CD4-positive, alpha-beta T cell (primary cell): Measurements from ENCODE around the gene UBE3C. TPM values are rescaled to one million over a fixed set of nuclear protein-coding genes. Genes with fewer than 3 reads are reported as not detected.

Experiments
- ATAC-seq: fragments of 200-7000 bp; cut with Tn5 transposase; one replicate; pipeline ENCODE4 v1.10.0; 2022; ENCODE audit warnings: mild to moderate bottlenecking; ENCODE audit not compliant: poor library complexity
- CTCF ChIA-PET: fragments of 350-600 bp; sonication (Branson Sonifier 250); formaldehyde crosslinking; loops from one replicate; lab custom pipeline; 2021; ENCODE audit warnings: antibody characterized with exemption, inconsistent platforms; lab: Charles Lee
- POLR2A ChIA-PET: fragments of 350-600 bp; sonication (Branson Sonifier 250); formaldehyde crosslinking; loops from one replicate; lab custom pipeline; 2021; ENCODE audit warnings: antibody characterized with exemption, inconsistent platforms; lab: Charles Lee
- DNase-seq, 14 experiments: peaks; one replicate each; pipeline ENCODE4 v3.0.0-alpha.2; 2013 to 2020; ENCODE audit warnings: mixed read lengths in 2 of 14
- H3K27ac ChIP-seq, 2 donors: one replicate each; pipeline versions ENCODE4 v1.5.1 to v1.7.0; 2013; ENCODE audit warnings: low read length in 2 of 2, low read depth in 1 of 2, mild to moderate bottlenecking in 1 of 2
- H3K27me3 ChIP-seq, 2 experiments: 1 replicate in 1 of 2; 2 replicates in 1 of 2; pipeline versions ENCODE4 v1.6.1 to v1.7.0; 2013; ENCODE audit warnings: low read length in 2 of 2, control low read depth in 1 of 2, mild to moderate bottlenecking in 1 of 2, moderate library complexity in 1 of 2; ENCODE audit not compliant: insufficient read depth in 2 of 2, control insufficient read depth in 1 of 2
- H3K36me3 ChIP-seq: one replicate; pipeline ENCODE4 v1.6.1; 2013; ENCODE audit warnings: low read length, control low read depth; ENCODE audit not compliant: insufficient read depth
- H3K4me1 ChIP-seq: one replicate; pipeline ENCODE4 v1.6.1; 2013; ENCODE audit warnings: low read length, control low read depth; ENCODE audit not compliant: insufficient read depth
- H3K4me3 ChIP-seq: one replicate; pipeline ENCODE4 v1.5.1; 2013; ENCODE audit warnings: mild to moderate bottlenecking, low read length, moderate library complexity
- H3K9me3 ChIP-seq, 2 experiments: 1 replicate in 1 of 2; 2 replicates in 1 of 2; pipeline versions ENCODE4 v1.6.1 to v1.7.0; 2013; ENCODE audit warnings: low read length in 2 of 2, mild to moderate bottlenecking in 2 of 2, control low read depth in 1 of 2, moderate library complexity in 1 of 2; ENCODE audit not compliant: control insufficient read depth in 1 of 2, insufficient read depth in 1 of 2
- H3K27ac Mint-ChIP-seq: one replicate; pipeline ENCODE4 v1.8.0; 2020; ENCODE audit warnings: mixed read lengths
- H3K27me3 Mint-ChIP-seq: one replicate; pipeline ENCODE4 v1.8.0; 2021; ENCODE audit warnings: mixed read lengths
- H3K36me3 Mint-ChIP-seq: one replicate; pipeline ENCODE4 v1.8.0; 2021; ENCODE audit warnings: low read depth, mixed read lengths
- H3K4me1 Mint-ChIP-seq: one replicate; pipeline ENCODE4 v1.8.0; 2021; ENCODE audit warnings: low read depth, mixed read lengths
- H3K4me3 Mint-ChIP-seq: one replicate; pipeline ENCODE4 v1.8.0; 2020; ENCODE audit warnings: mild to moderate bottlenecking, mixed read lengths
- H3K9me3 Mint-ChIP-seq: one replicate; pipeline ENCODE4 v1.8.0; 2020; ENCODE audit warnings: mixed read lengths
- CTCF ChIP-seq: fragments of 200-600 bp; IDR thresholded peaks from one replicate; pipeline ENCODE4 v1.8.0; 2022; ENCODE audit warnings: antibody characterized with exemption, mild to moderate bottlenecking
- intact Hi-C, 2 experiments: fragments of 100-400 bp; cut with DNase I in 1 of 2; cut with micrococcal nuclease in 1 of 2; formaldehyde crosslinking; loops; one replicate each; pipeline versions ENCODE4 v1.15.1 to v1.9.0; 2023 to 2025; cut with DNase I, micrococcal nuclease
- total RNA-seq, 174 experiments: library from RNA in 2 of 174; stranded (reverse) in 2 of 174; gene quantifications; one replicate each; pipeline ENCODE4 v1.2.3 and lab custom pipeline; 2021 to 2026

The UBE3C gene
- total RNA-seq, 2 experiments from 2014 or later: 30.8 to 32.3 TPM

- no peak overlapping the region for H3K27ac ChIP-seq
- no peak overlapping the region for H3K4me3 Mint-ChIP-seq
- ChIA-PET POLR2A (no interaction called here), CTCF (no interaction called here)
- no peaks in the 10 kb centered on the region for H3K4me1 ChIP-seq
- no peak overlapping the region for H3K4me3 ChIP-seq
- H3K9me3 Mint-ChIP-seq: no peaks in the 10 kb centered on the region
- ATAC-seq (no peak), DNase-seq (no peak)
- no peak overlapping the region for H3K27ac Mint-ChIP-seq
- no peaks in the 10 kb centered on the region for H3K9me3 ChIP-seq
- intact Hi-C loops: no loop called here
- TF ChIP-seq CTCF: no peak
- H3K36me3 ChIP-seq: peaks cover 57% of the 10 kb centered on the region
- no peaks in the 10 kb centered on the region for H3K27me3 Mint-ChIP-seq
- H3K4me1 Mint-ChIP-seq: no peaks in the 10 kb centered on the region
- H3K36me3 Mint-ChIP-seq: peaks cover 91% of the 10 kb centered on the region
- no peaks in the 10 kb centered on the region for H3K27me3 ChIP-seq
These were observed 54.5 kb downstream of the UBE3C start for GRCh38 chr7:157193274-157193673.

- no peaks in the 10 kb centered on the region for H3K9me3 ChIP-seq
- peaks cover 45% of the 10 kb centered on the region for H3K36me3 ChIP-seq
- H3K27ac ChIP-seq: no peak overlapping the region
- ChIA-PET CTCF (no interaction called here), POLR2A (interaction anchor here (0.6 kb wide), 2 partner anchors 15 to 31 kb away, joined by 3 read pairs; no protein-coding TSS in a partner anchor)
- no peak for DNase-seq
- no peak for TF ChIP-seq CTCF
- H3K27ac Mint-ChIP-seq: peak overlapping the region; percentile 27
- H3K27me3 Mint-ChIP-seq: no peaks in the 10 kb centered on the region
- intact Hi-C loops: no loop called here
- H3K27me3 ChIP-seq: no peaks in the 10 kb centered on the region
- H3K4me1 ChIP-seq: no peaks in the 10 kb centered on the region
- no peak for ATAC-seq
- no peaks in the 10 kb centered on the region for H3K9me3 Mint-ChIP-seq
- peaks cover 87% of the 10 kb centered on the region for H3K36me3 Mint-ChIP-seq
- no peak overlapping the region for H3K4me3 Mint-ChIP-seq
- no peaks in the 10 kb centered on the region for H3K4me1 Mint-ChIP-seq
- H3K4me3 ChIP-seq: no peak overlapping the region
These were observed 56.2 kb downstream of the UBE3C start for GRCh38 chr7:157194948-157195347.

GRCh38 chr7:157195868-157196267 lies 57.1 kb downstream of the UBE3C start:
- H3K36me3 Mint-ChIP-seq: peaks cover 81% of the 10 kb centered on the region

More at GRCh38 chr7:157195868-157196267, 57.1 kb downstream of the UBE3C start:
- H3K4me1 ChIP-seq: no peaks in the 10 kb centered on the region
- Mint-ChIP-seq H3K27ac (peak overlapping the region; percentile 27), H3K9me3 (no peaks in the 10 kb centered on the region), H3K4me1 (no peaks in the 10 kb centered on the region), H3K4me3 (no peak overlapping the region), H3K27me3 (no peaks in the 10 kb centered on the region)
- CTCF ChIA-PET: interaction anchor here (1.2 kb wide), 1 partner anchor 11 kb away, joined by 3 read pairs; no protein-coding TSS in a partner anchor
- no peak overlapping the region for H3K4me3 ChIP-seq
- H3K27ac ChIP-seq: no peak overlapping the region
- TF ChIP-seq CTCF: no peak
- H3K36me3 ChIP-seq: peaks cover 35% of the 10 kb centered on the region
- H3K27me3 ChIP-seq: no peaks in the 10 kb centered on the region
- POLR2A ChIA-PET: no interaction called here
- intact Hi-C loops: no loop called here
- ATAC-seq: no peak
- no peaks in the 10 kb centered on the region for H3K9me3 ChIP-seq
- DNase-seq: no peak
